Upper lobe of left lung (tissue), 4 donors: Measurements from ENCODE around the gene PWWP2A.

Experiments
- POLR2AphosphoS5 ChIP-seq, 2 donors: sonication (generic); formaldehyde crosslinking; IDR thresholded peaks; one replicate each; pipeline ENCODE4 v1.5.1; 2017; ENCODE audit warnings: antibody characterized with exemption in 2 of 2
- TF ChIP-seq, protein P1 (sequence below), 6 experiments: fragments of 450-650 bp in 4 of 6; fragments of 200-600 bp in 2 of 6; sonication (generic) in 2 of 6; IDR thresholded peaks; one replicate each; pipeline ENCODE4 v1.5.1; 2016 to 2019; ENCODE audit warnings: antibody characterized with exemption in 6 of 6

DNA sequence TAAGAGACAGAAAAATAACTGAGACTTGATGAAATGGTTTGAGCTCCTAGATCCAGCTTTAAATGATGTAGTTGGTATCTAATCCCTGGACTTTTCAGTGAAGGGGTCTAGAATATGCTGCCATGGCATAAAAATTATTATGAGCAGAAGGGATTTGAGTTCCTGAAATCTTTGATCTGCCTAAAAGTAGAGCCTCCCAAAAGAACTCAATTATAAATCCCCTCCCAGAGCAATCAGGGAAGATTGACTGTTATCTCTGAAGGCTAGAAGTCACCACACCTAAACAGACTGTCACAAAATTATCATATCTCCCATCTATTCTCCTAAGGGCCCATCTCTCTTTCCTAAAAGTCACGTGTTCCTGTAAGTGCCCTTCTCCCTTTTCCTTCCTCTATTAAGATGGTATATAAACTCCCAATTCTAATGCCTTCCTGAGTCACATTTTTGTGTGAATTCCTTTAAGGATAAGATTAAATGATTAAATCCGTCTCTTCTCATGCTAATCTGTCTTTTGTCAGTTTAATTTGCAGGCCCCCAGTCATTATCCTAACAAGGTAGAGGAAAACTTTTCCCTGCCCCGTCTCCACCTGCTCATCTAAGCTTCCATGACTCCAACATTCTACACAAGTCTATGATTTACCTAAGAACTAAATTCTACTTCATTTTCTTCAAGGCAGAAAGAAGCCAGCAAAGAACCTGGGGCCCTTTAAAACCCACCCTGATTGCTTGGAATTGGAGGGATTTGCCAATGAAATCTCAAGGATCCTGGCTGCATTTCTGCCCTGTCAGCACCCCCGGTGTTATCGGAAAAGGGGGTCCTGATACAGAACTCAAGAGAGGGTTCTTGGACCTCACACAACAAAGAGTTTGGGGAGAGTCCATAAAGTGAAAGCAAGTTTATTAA, 47.1 kb upstream of the PWWP2A start:
- no peak for TF ChIP-seq POLR2AphosphoS5 (IDR thresholded peaks at IDR 0.05)
- TF ChIP-seq, protein P1, sequence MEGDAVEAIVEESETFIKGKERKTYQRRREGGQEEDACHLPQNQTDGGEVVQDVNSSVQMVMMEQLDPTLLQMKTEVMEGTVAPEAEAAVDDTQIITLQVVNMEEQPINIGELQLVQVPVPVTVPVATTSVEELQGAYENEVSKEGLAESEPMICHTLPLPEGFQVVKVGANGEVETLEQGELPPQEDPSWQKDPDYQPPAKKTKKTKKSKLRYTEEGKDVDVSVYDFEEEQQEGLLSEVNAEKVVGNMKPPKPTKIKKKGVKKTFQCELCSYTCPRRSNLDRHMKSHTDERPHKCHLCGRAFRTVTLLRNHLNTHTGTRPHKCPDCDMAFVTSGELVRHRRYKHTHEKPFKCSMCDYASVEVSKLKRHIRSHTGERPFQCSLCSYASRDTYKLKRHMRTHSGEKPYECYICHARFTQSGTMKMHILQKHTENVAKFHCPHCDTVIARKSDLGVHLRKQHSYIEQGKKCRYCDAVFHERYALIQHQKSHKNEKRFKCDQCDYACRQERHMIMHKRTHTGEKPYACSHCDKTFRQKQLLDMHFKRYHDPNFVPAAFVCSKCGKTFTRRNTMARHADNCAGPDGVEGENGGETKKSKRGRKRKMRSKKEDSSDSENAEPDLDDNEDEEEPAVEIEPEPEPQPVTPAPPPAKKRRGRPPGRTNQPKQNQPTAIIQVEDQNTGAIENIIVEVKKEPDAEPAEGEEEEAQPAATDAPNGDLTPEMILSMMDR (IDR thresholded peaks at IDR 0.05), result no peak
